Renal cortical epithelial cell (primary cell): ENCODE results near the gene ECHDC1. TPM values are rescaled to one million over a fixed set of nuclear protein-coding genes. Genes with fewer than 3 reads are reported as not detected.

Experiments
- DNase-seq: peaks from one replicate; pipeline ENCODE4 v3.0.0-alpha.2; 2011; ENCODE audit warnings: low read depth
- total RNA-seq: library from RNA; depleted of rRNA; stranded (reverse); fragments of >200 nt; gene quantifications from 2 replicates; pipeline ENCODE4 v1.2.3, GENCODE V29; 2014

The ECHDC1 gene
- total RNA-seq, 1 donor from 2014 or later: 80.1 TPM

GRCh38 chr6:127289934-127290333 lies 53.5 kb downstream of the ECHDC1 start:
- no peak for DNase-seq

DNA sequence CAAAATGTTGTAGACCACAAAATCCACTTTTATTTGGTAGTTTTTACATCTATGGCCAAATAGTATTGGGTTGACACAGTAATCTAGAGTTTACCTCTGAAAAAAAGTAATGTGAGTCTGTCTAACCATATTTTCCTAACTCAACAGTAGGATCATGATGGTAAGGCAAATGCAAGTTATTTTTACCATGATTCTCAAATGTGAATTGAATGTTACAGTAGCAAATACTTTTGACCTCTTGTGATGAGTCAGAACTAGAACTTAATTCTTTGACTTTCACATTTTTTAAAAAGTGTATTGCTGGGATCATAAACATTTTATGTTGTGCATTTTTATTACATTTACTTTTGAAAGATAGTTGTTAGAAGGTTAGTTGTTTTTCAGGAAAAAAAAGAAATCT lies 54.7 kb downstream of the ECHDC1 start:
- no peak for DNase-seq

DNA sequence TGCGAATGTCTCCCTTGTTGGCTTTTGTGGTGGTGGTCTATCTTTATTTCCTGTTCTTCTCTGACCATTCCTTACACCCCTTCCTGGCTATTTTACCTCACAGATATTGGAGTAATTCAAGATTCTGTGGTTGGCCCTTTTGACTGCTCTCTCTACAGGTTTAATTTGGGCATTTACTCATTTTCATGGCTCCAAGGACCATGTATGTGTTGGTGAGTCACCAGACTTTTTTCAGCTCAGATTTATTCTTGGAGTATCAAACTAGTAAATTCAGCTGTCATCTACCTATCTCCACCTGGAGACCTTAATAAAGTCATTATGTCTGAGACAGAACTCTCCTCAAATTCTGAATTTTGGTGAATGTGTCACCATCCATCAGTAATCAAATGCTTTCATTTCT lies 61.2 kb downstream of the ECHDC1 start:
- no peak for DNase-seq

DNA sequence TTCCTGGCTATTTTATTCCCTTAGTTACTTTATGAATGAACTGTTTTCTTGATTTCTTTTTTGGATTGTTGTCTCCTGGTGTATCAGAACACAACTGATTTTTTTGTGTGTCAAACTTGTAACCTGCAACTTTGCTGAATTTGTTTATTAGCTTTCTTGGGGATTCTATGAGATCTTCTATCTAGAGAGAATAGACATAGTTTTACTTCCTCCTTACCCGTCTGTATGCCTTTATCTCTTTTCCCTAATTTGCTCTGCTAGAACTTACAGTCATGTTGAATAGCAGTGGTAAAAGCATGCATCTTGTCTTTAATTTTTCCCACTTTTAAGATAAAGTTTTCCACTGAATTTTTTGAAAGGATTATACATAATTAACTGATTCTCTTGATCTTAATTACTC lies 63.6 kb downstream of the ECHDC1 start:
- DNase-seq: no peak

GRCh38 chr6:127277878-127278843 lies 65.2 kb downstream of the ECHDC1 start:
- DNase-seq: no peak

GRCh38 chr6:127276331-127276730 lies 67.1 kb downstream of the ECHDC1 start:
- DNase-seq: no peak

GRCh38 chr6:127273499-127273898 lies 69.9 kb downstream of the ECHDC1 start:
- DNase-seq: no peak

GRCh38 chr6:127272576-127272975 lies 70.8 kb downstream of the ECHDC1 start:
- no peak for DNase-seq

DNA sequence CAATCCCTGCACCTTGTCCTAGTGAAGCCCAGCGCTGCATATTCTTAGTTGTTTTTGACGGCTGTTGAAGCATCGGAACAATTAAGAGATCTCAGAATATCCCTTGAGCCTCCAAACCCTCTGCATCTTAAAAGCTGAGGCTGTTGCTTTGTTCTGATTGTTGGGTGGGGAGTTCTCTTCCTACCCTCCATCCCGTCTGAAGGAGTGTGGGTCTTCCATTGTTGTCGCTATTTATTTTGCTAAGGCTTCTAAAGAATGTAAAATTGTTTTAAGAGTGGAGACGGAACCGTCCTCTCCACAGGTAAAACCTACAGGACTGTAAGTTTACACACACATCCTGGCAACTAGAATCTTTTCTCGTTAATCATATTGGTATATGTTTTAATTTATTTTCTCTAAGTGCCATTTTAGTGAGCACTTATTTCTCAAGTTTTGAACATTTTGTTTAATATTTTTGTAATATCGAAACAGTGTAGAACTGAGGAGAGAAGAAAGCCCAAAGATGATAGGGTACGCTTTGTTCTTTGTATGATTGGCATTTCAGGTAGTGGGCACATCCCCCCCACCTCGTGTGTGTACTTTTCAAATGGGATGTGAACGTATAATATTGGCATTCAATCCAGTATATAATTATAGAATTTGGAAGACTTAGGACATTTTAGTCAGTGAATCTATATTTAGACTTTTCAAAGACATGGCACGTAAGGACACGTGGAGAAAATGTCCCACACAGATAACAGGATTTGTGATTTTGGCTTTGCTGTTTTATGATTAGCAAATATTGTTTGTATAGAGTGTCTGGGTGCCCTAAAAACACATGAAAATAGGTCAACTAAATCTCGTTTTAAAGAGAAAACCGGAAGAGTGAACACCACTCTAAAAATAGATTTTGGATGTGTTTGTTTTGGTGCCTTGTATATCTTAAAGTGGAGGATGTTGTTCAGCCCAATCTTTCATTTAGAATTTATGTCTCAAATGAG lies 75.5 kb downstream of the ECHDC1 start:
- peak; percentile 14 for DNase-seq

- no peak for DNase-seq
Measured at GRCh38 chr6:127266892-127267645, 76.3 kb downstream of the ECHDC1 start.

- DNase-seq: peak; percentile 84
Measured at GRCh38 chr6:127266178-127266891, 77.1 kb downstream of the ECHDC1 start, which contains the start of gene RNF146. Gene RNF146, plus strand, starts transcription at chr6:127266864. Its CDS starts 13,475 bp downstream, at chr6:127280339.

GRCh38 chr6:127263481-127263880 lies 79.9 kb downstream of the ECHDC1 start:
- no peak for DNase-seq

DNA sequence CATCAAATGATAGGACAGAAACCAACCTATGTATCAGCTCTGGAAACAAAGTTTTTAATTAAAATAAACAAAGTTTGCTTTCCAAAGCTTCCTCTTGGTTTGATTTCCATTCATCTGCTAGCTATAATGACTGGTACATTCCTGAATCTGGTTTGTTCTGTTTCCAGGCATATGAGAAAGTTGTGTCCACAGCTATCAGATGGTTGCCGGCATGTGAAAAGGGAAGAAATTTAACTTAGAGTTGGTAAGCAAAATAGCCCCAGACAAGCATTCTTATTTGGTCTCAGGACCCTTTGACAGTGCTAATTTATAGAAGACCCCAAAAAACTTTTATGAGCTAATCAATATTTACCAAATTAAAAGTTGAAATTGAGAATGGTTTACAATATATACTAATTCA lies 80.5 kb downstream of the ECHDC1 start:
- no peak for DNase-seq

- no peak for DNase-seq
Measured at GRCh38 chr6:127255286-127255685, 88.1 kb downstream of the ECHDC1 start.

DNA sequence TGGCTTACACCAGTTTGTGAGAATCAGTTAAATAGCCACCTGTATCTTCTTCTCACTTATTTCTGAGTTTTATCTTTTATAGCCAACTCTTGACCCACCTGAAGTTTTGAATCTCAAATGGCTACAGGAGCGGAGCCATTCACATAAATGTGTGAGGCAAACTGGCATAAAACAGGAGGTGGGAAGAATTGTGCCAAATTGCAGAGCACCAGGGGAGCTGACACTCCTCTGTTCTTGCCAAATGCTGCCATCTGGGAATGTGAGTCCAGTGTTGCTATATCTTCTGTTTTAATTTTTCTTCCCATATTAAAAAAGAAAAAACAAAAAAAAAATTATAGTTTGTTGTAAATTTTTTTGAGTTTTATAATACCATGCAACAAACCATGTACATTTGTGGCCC lies 93.8 kb downstream of the ECHDC1 start:
- DNase-seq: no peak

- no peak for DNase-seq
Measured at GRCh38 chr6:127247114-127248096, 96.0 kb downstream of the ECHDC1 start.

DNA sequence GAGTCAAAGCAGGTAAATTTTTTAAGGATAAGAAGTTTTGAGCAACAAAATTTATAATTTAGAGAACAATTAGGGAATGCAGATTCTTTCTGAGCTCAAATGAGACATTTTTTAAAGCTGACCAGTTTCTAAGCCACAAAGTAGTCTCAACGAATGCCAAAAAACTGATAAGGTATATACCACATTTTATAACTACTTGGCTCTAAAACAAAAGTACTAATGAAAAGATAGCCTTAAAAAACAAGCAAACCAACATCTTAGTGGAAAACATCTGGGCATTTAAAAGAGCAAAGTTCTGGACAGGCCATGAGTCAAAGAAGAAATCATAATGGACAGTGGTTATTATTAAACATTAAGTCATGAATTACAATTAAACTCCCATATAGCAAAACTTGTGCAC lies 99.9 kb downstream of the ECHDC1 start:
- no peak for DNase-seq
